Activated CD4-positive, alpha-beta T cell treated with anti-CD3 and anti-CD28 coated beads for 48 hours (primary cell): Measurements from ENCODE around the gene HPN.

Experiments used
- DNase-seq: peaks from one replicate; pipeline ENCODE4 v3.0.0-alpha.2; 2020

HPN gene

DNA sequence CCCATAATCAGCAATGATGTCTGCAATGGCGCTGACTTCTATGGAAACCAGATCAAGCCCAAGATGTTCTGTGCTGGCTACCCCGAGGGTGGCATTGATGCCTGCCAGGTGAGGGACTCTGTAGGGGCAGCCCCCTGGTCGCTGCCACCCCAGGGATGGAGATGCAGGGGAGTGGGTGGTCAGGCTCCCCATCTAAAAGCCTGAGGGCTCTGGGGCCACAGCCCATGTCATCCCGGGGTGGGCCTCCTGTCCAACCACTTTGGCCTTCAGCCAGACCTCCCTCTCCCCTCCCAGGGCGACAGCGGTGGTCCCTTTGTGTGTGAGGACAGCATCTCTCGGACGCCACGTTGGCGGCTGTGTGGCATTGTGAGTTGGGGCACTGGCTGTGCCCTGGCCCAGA, 24.1 kb downstream of the HPN start:
- no peak for DNase-seq

DNA sequence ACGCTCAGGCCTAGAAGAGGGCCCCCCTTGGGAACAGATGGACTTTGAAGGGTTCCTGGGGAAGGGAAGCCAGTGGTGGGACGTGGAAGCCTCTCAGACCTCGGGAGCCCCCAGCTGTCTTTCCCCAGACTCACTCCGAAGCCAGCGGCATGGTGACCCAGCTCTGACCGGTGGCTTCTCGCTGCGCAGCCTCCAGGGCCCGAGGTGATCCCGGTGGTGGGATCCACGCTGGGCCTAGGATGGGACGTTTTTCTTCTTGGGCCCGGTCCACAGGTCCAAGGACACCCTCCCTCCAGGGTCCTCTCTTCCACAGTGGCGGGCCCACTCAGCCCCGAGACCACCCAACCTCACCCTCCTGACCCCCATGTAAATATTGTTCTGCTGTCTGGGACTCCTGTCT, 24.6 kb downstream of the HPN start:
- no peak for DNase-seq

- peak; percentile 96 for DNase-seq
These were observed 25.4 kb downstream of the HPN start for GRCh38 chr19:35066691-35067563.

DNA sequence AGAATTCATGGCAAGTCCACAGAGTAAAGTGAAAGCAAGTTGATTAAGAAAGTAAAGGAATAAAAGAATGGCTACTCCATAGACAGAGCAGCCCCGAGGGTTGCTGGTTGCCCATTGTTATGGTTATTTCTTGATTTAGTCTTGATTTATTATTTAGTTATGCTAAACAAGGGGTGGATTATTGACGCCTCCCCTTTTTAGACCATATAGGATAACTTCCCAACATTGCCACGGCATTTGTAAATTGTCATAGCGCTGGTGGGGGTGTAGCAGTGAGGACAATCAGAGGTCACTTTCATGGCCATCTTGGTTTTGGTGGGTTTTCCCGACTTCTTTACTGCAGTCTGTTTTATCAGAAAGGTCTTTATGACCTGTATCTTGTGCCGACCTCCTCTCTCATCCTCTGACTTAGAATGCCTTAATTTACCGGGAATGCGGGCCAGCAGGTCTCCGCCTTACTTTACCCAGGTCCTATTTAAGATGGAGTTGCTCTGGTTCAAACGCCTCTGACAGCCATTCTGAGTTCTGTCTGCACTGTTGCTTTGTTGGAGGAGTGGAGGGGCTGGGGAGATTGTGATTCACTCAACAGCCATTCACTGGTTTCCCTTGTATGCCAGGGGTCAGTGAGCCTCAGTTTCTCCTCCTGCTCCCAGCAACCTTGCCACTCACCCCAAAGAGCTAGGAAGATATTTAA, 27.6 kb downstream of the HPN start:
- DNase-seq = no peak

DNA sequence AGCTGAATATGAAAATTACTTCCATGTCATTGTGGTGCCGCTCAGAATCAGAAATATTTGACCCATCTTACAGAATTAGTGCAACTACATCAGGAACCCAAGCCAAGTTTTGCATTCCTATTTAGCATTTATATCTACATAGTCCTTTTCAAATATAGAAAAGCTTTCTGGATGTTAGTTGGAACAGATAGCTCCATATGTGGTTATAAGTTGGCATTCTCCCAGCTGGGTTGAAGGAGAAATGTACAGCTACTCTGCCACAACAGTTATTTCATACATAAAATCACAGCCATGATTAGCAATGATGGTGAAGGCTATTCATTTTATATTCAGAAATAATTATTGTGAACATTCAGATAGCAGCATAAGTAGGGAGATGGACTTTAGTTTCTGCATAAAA, 28.2 kb downstream of the HPN start:
- DNase-seq = no peak

- DNase-seq = no peak
These were observed 28.9 kb downstream of the HPN start for GRCh38 chr19:35070471-35070870.

- no peak for DNase-seq
These were observed 32.0 kb downstream of the HPN start for GRCh38 chr19:35073516-35073915.

DNA sequence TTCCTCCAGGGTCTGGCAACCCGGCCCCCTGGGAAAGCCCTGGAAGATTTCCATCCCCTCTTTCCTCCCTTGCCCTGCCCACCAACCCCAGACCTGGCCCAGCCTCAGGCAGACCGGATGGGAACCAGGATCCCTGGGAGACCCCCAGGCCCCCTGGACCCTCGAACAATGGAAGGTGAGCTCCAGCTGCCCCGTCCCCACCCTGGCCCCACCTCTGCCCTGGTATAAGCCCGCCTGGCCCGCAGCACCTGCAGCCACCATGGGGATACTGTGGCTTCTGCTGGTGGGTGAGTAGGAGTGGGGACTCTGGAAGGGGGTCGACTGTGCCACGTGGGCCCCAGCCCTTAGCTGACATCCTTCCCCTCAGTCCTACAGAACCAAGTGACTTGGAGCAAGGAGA, 32.4 kb downstream of the HPN start:
- DNase-seq = no peak

DNA sequence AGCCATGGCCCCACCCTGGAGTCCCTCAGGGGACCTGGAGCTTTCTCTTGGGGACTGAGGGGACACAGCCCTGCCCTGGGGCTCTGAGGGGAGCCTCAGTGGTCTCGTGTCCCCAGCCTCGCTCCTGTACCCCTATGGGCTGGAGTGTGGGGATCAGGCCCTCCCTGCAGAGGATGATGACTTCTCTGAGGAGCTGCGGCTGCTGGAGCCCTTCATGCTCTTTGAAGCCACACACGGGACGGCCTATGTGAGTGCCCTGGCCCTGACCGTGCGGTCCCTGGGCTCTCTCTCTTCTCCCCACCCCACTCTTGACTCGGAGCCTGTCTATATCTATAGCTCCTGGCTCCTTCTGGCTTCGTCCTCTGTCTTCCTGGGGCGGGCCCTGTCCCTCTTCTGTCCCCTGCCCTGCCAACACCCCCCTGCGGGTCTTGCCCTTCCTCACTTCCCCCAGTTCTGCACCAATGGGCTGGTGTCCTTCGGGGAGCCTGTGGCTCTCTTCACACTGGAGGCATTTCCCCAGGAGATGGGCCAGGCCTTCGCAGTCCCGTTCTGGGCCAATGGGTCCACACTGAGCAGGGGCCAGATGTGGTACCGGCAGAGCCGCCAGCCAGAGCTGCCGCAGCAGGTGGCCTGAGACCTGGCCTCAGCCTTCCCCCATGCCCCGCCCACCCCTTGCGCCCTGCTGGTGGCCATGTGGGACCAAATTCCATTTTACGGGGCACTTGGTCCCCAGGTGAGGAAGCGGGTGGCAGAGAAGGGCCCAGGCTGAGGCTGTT, 33.1 kb downstream of the HPN start:
- DNase-seq = no peak

- DNase-seq = no peak
These were observed 33.9 kb downstream of the HPN start for GRCh38 chr19:35075202-35076025.

GRCh38 chr19:35076026-35076370, 34.5 kb downstream of the HPN start:
- no peak for DNase-seq

DNA sequence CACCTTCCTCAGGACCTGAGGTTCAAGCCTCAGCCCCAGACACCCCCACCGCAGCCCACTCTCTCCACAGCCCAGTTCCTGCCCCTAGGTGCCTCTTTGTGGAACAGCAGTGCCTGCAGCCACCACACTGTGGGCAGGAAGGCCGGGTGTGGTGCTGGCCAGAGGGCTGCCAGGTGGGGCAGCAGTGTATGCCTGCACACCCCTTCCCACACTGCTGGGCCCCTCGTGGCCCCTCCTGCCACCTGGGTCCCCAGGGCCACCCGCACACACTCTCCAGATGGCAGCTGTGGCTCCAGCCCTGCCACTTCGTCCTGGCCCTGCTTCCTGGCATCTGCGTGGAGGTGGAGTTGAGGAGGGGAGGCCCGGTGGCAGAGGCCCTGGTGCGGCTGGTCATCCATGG, 35.1 kb downstream of the HPN start:
- no peak for DNase-seq

DNA sequence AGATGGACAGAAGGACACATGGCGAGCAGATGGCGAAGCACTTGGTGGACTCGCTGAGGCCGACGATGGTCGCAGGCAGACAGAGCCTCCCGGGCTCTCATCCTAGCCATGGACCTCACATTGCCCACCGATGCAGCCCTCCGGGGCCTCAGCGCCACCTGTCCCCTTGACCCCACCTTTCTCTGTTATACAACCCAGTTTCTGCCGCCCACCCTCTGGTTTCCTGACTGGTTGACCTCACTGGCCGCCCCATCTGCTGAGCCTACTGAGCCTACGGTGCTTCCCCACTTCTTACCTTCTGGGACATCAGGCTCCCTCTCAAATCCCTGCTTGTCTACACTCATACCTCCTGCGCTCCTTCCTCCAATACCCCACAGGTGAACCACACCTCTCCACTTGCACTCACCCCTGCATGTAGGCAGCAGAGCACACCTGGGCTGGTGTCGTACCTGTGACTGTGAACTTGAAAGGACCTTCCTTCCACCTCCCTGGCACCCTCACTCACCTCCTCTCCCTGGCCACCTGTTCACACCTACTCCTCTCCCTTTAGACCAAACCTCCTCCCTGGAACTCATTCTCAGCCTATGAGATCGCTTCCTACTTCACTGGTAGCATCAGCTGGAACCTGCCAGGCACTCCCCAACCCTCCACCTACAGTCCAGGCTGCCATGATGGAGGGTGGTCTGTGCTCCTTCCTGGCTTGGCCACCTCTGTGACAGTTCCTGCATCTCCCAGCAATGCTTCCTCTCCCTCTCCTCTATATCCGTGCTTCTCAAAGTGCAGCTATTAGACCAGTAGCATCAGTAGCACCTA, 36.1 kb downstream of the HPN start:
- DNase-seq = no peak

DNA sequence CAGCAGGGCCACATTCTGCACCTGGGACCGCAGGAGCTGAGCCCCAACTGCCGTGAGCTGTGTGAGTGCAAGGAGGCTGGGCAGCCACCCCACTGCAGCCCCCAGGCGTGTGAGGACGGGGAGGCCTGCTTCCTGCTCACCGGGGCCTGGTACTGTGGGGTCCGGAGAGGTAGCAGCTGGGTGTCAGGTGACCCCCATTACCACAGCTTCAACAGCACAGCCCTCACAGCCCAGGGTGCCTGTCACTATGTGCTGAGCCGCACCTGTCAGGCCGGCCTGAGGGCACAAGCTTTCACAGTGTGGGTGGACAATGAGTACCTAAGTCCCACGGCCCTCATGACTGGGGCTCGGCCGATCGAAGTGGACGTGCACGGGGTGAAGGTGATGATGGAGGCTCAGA, 38.3 kb downstream of the HPN start:
- DNase-seq = no peak

DNA sequence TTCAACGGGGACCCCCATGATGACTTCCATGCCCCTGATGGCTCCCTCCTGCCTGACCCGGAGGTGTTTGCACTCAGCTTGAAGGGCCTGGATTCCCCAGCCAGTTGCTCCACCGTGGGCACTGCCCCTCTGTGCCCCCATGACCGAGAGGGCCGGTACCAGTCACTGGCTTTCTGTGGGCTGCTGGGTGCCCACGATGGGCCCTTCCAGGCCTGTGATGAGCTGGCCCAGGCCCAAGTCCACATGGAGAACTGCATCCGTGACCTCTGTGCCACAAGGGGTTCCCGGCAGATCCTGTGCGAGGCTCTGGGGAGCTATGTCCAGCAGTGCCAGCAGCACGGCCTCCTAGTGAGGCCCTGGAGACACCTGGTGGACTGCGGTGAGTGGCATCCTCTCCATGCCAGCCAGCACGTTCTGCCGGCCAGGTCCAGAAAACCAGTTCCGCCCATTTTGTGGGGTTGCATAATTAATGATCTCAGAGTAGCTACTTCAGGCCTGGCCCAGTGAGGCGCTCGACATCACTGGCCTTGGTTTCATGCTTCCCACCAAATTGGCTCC, 39.2 kb downstream of the HPN start:
- DNase-seq = no peak

- DNase-seq = no peak
These were observed 39.7 kb downstream of the HPN start for GRCh38 chr19:35081201-35081600.

DNA sequence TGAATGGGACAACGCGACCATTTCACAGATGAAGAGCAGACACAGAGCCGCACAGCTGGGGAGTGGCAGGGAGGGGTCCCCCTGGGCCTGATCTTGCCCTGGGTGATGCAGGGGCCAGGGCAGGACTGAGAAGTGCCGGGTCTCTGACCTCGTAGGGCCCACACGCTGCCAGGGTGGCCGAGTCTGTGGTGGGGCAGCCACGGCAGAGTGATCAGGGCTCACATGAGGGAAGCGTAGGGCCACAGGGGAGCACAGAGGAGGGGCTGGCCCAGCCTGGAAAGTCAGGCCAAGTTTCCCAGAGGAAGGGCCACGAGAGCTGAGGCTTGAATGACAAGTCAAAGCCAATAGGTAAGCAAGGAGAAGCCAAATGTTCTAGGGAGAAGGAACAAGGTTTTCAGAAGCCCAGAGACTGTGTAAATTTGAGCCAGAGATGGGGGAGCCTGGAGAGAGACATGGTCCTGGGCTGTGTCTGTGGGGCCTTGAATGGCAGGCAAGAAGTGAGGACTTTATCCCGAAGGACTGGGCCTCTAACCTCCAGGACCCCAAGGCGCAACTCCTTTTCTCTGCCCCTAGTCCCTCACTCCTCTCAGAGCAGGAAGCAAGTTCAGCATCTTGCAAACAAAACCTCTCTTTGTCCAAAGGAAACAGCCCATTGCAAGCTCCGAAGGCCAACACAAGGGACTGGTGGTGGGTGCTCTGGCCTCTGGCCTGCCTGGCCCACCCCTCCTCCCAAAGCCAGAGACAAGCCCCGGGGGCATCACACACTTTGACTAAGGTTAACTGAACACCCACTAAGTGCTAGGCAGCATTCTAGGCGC, 42.4 kb downstream of the HPN start:
- DNase-seq = no peak

GRCh38 chr19:35084509-35084762, 42.9 kb downstream of the HPN start:
- DNase-seq = no peak

DNA sequence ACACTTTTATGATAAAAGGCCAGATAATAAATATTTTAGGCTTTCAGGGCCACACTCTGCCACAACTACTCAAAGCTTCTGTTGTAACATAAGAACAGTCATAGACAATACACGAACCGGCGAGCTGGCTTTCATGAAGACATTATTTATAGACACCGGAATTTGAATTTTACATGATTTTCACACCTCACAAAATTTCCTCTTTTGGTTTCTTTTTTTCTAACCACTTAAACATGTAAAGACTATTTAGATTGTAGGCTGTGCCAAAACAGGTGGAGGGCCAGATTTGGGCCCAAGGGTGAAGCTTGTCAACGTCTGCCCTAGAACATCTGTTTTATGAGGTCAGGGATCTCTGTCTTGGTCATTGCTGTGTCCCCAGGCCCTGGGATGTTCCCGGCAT, 44.4 kb downstream of the HPN start:
- DNase-seq = no peak

- no peak for DNase-seq
These were observed 44.9 kb downstream of the HPN start for GRCh38 chr19:35086455-35086854.

GRCh38 chr19:35087393-35087792, 45.9 kb downstream of the HPN start:
- DNase-seq = no peak
